Esophagus muscularis mucosa (tissue), 4 donors: ENCODE results near the gene PDGFD. TPM values are rescaled to one million over a fixed set of nuclear protein-coding genes. Genes with fewer than 3 reads are reported as not detected.

Experiments used
- DNase-seq: peaks from one replicate; pipeline ENCODE4 v3.0.0-alpha.2; 2017; ENCODE audit errors: extremely low spot score
- H3K27ac ChIP-seq, 4 donors: fragments of 200-600 bp; sonication (generic); replicated peaks in 1 of 4; 1 replicate in 3 of 4; 2 replicates in 1 of 4; pipeline ENCODE4 v1.5.1; 2016 to 2019; ENCODE audit warnings: mild to moderate bottlenecking in 1 of 4
- H3K27me3 ChIP-seq, 4 donors: fragments of 200-600 bp; sonication (generic); one replicate each; pipeline versions ENCODE4 v1.5.1 to v1.6.0; 2016 to 2019
- H3K36me3 ChIP-seq, 4 donors: fragments of 200-600 bp; sonication (generic); one replicate each; pipeline ENCODE4 v1.5.1; 2016 to 2019
- H3K4me1 ChIP-seq, 4 donors: fragments of 200-600 bp; sonication (generic); one replicate each; pipeline ENCODE4 v1.5.1; 2016 to 2019
- H3K4me3 ChIP-seq, 4 donors: fragments of 200-600 bp; sonication (generic); 1 replicate in 2 of 4; 2 replicates in 2 of 4; pipeline ENCODE4 v1.5.1; 2016 to 2019; ENCODE audit warnings: mild to moderate bottlenecking in 4 of 4, moderate library complexity in 1 of 4
- H3K9me3 ChIP-seq, 4 donors: fragments of 200-600 bp; sonication (generic); 1 replicate in 3 of 4; 2 replicates in 1 of 4; pipeline ENCODE4 v1.5.1; 2016 to 2019
- CTCF ChIP-seq, 3 experiments: fragments of 200-600 bp in 2 of 3; fragments of 450-650 bp in 1 of 3; sonication (generic) in 2 of 3; IDR thresholded peaks; one replicate each; pipeline ENCODE4 v1.5.1; 2017 to 2019; ENCODE audit warnings: antibody characterized with exemption in 3 of 3, mild to moderate bottlenecking in 2 of 3, moderate library complexity in 1 of 3
- EP300 ChIP-seq: sonication (generic); formaldehyde crosslinking; IDR thresholded peaks from one replicate; pipeline ENCODE4 v1.6.1; 2017; ENCODE audit warnings: antibody characterized with exemption
- POLR2A ChIP-seq: fragments of 450-650 bp; IDR thresholded peaks from one replicate; pipeline ENCODE4 v1.6.1; 2017; ENCODE audit warnings: antibody characterized with exemption, moderate library complexity, mild to moderate bottlenecking, low read depth
- POLR2AphosphoS5 ChIP-seq, 2 donors: sonication (generic); formaldehyde crosslinking; IDR thresholded peaks; one replicate each; pipeline ENCODE4 v1.6.1; 2017; ENCODE audit warnings: antibody characterized with exemption in 2 of 2
- WGBS: methylation state at CpG from one replicate; pipeline ENCODE4 v1.1.5; 2018; 5-methylcytosine and 5-hydroxymethylcytosine counted together
- intact Hi-C: fragments of 100-400 bp; cut with DNase I; formaldehyde crosslinking; loops from one replicate; pipeline ENCODE4 v1.15.1; 2023
- total RNA-seq, 4 donors: library from RNA; depleted of rRNA; stranded (reverse); fragments of >200 nt; gene quantifications; one replicate each; pipeline versions ENCODE4 v1.1.0 to v1.2.1, GENCODE V29; 2016

PDGFD gene
- 1 to 10 TPM; 4.2 to 8.6 (median 6.5) TPM for total RNA-seq

GRCh38 chr11:104164028-104164520 is at the start of gene PDGFD:
TSS of gene PDGFD (minus strand) at chr11:104164147.
- H3K4me3 ChIP-seq = peak within 1 kb of the TSS; percentile 50 to 64 (median 54)
- H3K27me3 ChIP-seq = no peaks in the 10 kb centered on the region
- no peaks in the 10 kb centered on the region for H3K36me3 ChIP-seq
- H3K27ac ChIP-seq = peak within 1 kb of the TSS in 1 of 4 donors; percentile 29
- no peak for DNase-seq
- WGBS = 3% methylated on average over 37 of the region's 37 CpGs
- H3K4me1 ChIP-seq = peaks cover 4 to 20% (median 16%) of the 10 kb centered on the region in 4 donors
- peak in 1 of 2 donors; percentile 28 for TF ChIP-seq POLR2AphosphoS5 (IDR thresholded peaks at IDR 0.05)
- no peak for TF ChIP-seq POLR2A
- TF ChIP-seq EP300 = no peak
- peak; percentile 11 to 38 (median 21) for TF ChIP-seq CTCF (IDR thresholded peaks at IDR 0.05)
- no peaks in the 10 kb centered on the region for H3K9me3 ChIP-seq
- intact Hi-C loops = no loop called here

GRCh38 chr11:104206936-104207335 is 43.0 kb upstream of the PDGFD start:
- Histone ChIP-seq H3K27ac (no peak overlapping the region), H3K36me3 (no peaks in the 10 kb centered on the region), H3K27me3 (no peaks in the 10 kb centered on the region), H3K4me3 (no peak overlapping the region), H3K4me1 (no peaks in the 10 kb centered on the region), H3K9me3 (peaks cover 0 to 7% (median 2%) of the 10 kb centered on the region in 4 donors)
- WGBS = 75% methylated on average over 4 of the region's 4 CpGs
- no peak for DNase-seq
- intact Hi-C loops = no loop called here
- no peak for TF ChIP-seq CTCF (IDR thresholded peaks at IDR 0.05)
- TF ChIP-seq POLR2A = no peak
- TF ChIP-seq POLR2AphosphoS5 (IDR thresholded peaks at IDR 0.05) = no peak
- TF ChIP-seq EP300 = no peak

- peaks cover 0 to 6% (median 1%) of the 10 kb centered on the region in 4 donors for H3K9me3 ChIP-seq
- TF ChIP-seq CTCF (IDR thresholded peaks at IDR 0.05) (no peak), POLR2A (no peak), POLR2AphosphoS5 (IDR thresholded peaks at IDR 0.05) (no peak), EP300 (no peak)
- no peak for DNase-seq
- no peak overlapping the region for H3K4me3 ChIP-seq
- no peaks in the 10 kb centered on the region for H3K36me3 ChIP-seq
- intact Hi-C loops = no loop called here
- no peaks in the 10 kb centered on the region for H3K27me3 ChIP-seq
- H3K27ac ChIP-seq = no peak overlapping the region
- H3K4me1 ChIP-seq = no peaks in the 10 kb centered on the region
Measured at GRCh38 chr11:104205838-104206237, 41.9 kb upstream of the PDGFD start.

GRCh38 chr11:104200688-104201087 is 36.7 kb upstream of the PDGFD start:
- H3K36me3 ChIP-seq = no peaks in the 10 kb centered on the region
- no peaks in the 10 kb centered on the region for H3K9me3 ChIP-seq
- no peak for DNase-seq
- H3K4me1 ChIP-seq = no peaks in the 10 kb centered on the region
- intact Hi-C loops = no loop called here
- no peak for TF ChIP-seq POLR2AphosphoS5 (IDR thresholded peaks at IDR 0.05)
- no peak for TF ChIP-seq CTCF (IDR thresholded peaks at IDR 0.05)
- TF ChIP-seq EP300 = no peak
- no peak for TF ChIP-seq POLR2A
- H3K27ac ChIP-seq = no peak overlapping the region
- no peaks in the 10 kb centered on the region for H3K27me3 ChIP-seq
- H3K4me3 ChIP-seq = no peak overlapping the region

- Histone ChIP-seq H3K9me3 (no peaks in the 10 kb centered on the region), H3K27me3 (no peaks in the 10 kb centered on the region), H3K36me3 (no peaks in the 10 kb centered on the region), H3K27ac (no peak overlapping the region), H3K4me3 (no peak overlapping the region), H3K4me1 (no peaks in the 10 kb centered on the region)
- intact Hi-C loops = no loop called here
- TF ChIP-seq POLR2A (no peak), CTCF (IDR thresholded peaks at IDR 0.05) (no peak)
- no peak for DNase-seq
- WGBS = 88% methylated on average over 1 of the region's 1 CpG
Measured at GRCh38 chr11:104199053-104199452, 35.1 kb upstream of the PDGFD start.
